NCI-H82 treated with DMSO at 0.1 percent for 48 hours (cell line): ENCODE results near the gene ACAP3.

Experiments used
- DNase-seq: peaks from one replicate; lab custom pipeline; 2025; ENCODE audit not compliant: unreplicated experiment; lab: John Stamatoyannopoulos, UW

The ACAP3 gene, protein sequence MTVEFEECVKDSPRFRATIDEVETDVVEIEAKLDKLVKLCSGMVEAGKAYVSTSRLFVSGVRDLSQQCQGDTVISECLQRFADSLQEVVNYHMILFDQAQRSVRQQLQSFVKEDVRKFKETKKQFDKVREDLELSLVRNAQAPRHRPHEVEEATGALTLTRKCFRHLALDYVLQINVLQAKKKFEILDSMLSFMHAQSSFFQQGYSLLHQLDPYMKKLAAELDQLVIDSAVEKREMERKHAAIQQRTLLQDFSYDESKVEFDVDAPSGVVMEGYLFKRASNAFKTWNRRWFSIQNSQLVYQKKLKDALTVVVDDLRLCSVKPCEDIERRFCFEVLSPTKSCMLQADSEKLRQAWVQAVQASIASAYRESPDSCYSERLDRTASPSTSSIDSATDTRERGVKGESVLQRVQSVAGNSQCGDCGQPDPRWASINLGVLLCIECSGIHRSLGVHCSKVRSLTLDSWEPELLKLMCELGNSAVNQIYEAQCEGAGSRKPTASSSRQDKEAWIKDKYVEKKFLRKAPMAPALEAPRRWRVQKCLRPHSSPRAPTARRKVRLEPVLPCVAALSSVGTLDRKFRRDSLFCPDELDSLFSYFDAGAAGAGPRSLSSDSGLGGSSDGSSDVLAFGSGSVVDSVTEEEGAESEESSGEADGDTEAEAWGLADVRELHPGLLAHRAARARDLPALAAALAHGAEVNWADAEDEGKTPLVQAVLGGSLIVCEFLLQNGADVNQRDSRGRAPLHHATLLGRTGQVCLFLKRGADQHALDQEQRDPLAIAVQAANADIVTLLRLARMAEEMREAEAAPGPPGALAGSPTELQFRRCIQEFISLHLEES

GRCh38 chr1:1307923-1308755 is at the start of gene ACAP3, which contains the start of gene PUSL1:
Gene ACAP3, minus strand, starts transcription at chr1:1307930. Its CDS starts 115 bp downstream, at chr1:1307815.
Gene PUSL1, plus strand, starts transcription at chr1:1308597. Its CDS starts 47 bp downstream, at chr1:1308644.
- DNase-seq: peak; percentile 73

DNA sequence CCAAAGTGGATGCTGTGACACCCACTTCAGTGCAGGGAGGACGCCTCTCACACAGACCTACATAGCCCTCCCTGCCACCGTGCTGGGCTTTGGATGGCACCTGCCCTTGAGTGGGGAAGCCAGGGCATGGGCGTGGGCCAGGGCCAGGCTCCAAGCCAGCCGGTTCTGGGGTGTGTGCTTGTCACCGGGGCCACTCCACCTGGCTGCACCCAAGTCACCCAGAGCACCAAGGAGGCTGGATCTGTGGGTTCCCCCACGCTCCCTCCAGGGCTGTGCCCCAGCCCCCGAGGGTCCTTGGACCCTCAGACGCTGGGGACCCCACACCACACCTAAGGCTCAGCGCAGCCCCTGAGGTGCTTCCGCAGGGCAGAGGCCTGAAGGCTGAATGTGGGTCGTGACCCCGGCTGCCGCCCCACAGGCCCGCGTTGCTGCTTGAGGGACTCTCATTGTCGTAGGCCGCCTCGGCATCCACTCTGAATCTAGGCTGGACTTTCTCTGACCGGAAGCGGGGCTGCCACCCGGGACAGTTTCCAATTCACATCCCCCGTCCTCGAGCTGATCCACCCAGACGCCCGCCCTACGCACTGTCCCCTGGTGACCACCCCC is 49.2 kb upstream of the ACAP3 start:
- DNase-seq: no peak

DNA sequence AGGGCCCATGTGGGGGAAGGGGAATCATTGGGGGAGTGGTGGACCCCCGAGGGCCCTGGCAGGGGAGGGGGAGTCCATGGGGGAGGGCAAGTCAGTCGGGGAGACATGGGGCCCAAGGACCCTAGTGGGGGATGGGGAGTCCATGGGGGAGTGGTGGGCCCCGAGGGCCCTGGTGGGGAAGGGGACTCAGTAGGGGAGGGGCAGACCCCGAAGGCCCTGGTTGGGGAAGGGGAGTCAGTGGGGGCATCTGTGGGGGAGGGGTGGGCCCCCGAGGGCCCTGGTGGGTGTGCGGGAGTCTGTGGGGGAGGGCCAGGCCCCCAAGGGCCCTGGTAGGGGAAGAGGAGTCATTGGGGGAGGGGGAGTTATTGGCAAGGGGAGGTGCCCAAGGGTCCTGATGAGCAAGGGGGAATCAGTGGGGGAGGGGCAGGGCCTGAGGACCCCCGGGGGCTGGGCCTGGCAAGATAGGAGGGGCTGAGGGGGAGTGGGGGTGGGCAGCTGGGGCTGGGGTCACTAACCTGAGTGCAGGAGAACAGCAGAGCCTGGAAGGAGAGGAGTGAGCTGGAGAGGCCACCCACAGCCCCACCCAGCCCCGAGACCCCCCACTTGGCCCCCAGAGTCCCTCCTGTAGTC is 48.6 kb upstream of the ACAP3 start:
- no peak for DNase-seq

GRCh38 chr1:1355416-1355815 is 47.7 kb upstream of the ACAP3 start:
- DNase-seq: no peak

GRCh38 chr1:1354271-1355247 is 46.8 kb upstream of the ACAP3 start:
- no peak for DNase-seq

- no peak for DNase-seq
Observed at GRCh38 chr1:1353389-1354151, 45.8 kb upstream of the ACAP3 start.

DNA sequence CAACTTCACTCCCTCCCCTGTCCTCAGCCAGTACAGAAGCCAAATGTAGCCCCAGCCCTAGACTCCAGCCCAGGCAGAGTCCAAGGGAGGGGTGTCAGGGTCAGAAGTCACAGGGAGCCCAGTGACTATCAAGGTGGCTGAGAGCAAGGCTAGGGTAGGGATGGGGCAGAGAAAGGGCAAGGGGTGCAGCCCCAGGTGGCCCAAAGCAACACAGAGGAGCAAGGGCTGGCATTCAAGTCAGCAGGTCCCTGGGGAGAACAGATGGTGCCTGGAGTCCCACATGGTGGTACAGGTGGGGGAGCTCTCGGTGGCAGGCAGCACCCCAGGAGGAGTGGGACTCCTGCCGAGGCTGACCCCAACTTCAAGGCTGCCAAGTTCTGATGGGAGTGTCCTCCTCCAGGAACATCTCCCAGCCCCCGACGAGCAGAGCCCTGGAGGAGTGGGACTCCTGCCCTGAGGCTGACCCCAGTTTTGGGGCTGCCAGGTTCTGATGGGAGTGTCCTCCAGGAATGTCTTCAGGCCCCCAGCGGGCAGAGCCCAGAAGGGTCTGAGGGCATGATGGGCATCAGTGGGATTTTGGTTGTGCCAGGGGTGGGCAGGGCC is 45.2 kb upstream of the ACAP3 start:
- peak; percentile 26 for DNase-seq

DNA sequence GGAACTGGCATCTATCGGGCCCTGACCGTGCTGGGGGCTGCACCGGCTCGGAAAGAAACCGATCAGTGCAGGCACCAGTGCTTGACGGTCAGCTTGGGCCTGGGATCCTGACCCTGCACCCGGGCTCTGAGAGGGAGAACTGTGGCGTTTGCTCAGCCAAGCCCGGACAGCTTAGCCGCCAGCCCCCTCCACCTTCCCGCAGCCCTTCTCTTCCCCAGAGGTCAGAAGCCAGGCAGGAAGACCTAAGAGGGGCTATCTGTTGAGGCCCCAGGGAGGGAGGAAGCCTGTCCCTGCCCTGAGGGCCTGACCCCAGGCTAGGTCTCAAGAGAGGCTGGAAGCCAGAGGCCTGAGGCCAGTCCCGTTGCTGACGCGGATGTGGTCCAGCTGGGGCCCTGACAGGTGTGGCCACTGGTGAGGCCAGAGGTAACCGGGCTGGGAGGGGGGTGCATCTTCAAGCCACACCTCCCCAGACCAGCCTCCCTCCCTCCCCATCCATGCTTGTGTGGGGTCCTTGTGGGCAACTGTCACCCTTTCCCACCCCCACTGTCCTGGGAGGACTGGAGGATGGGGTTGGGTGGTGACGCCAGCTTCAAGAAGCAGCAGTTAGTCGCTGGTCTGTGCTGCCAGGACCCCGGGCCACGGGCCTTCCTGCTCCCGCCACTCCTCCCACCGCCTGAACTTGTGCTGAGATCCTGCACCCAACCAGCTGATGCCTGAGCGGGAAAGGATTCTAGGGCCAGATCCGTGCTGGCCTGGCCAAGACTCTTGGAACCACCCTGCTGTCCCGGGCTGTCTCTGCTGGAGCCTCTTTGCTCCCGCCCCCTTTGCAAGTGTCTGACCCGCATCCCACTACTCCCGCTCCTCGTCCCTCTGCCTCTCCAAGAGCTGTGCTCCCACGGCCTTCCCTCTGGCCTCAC is 44.0 kb upstream of the ACAP3 start:
- no peak for DNase-seq

- DNase-seq: no peak
Observed at GRCh38 chr1:1349256-1350012, 41.7 kb upstream of the ACAP3 start, which contains the start of gene DVL1. Gene DVL1, minus strand, starts transcription at chr1:1349418. Its CDS starts 353 bp downstream, at chr1:1349065.

DNA sequence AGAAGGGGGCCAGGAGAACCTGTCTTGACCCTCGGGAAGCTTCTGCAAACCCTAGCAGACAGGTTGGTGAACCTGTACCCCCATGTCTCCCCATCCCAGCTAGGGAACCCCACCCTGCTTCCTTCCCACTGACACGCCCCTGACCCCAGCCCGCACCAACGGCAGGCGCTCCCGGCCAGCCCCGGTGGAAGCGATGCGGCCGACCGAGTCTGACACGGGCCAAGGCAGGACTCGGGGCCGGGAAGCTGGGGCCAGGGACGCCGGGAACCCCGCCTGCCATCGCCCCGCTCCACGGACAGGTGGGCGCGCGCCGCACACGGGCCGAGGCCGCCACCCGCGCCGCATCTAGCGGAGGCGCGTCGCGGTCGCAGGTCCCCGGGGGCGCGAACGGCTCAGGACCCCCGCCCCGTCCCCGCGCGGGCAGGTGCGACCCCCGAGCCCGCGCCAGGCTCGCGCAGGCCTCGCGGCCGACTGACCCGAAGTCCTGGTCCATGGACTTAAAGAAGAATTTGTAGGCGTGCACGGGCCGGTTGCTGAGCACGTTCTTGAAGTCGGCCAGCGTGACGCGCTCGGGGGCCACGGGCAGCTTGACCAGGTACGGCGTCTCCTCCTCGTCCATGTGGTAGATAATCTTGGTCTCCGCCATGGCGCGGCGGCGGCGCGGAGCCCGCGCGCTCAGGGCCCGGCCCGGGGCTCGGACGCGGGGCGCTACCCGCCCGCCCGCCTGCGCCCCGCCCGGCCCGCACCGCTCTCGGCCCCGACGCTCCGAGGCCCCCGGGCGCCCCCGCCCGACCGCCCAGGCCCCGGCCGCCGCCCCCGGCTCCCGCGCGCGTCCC is 40.9 kb upstream of the ACAP3 start:
- no peak for DNase-seq

GRCh38 chr1:1347663-1348419 is 40.1 kb upstream of the ACAP3 start:
- DNase-seq: no peak

GRCh38 chr1:1347026-1347595 is 39.4 kb upstream of the ACAP3 start:
- no peak for DNase-seq

- no peak for DNase-seq
Observed at GRCh38 chr1:1346501-1346890, 38.8 kb upstream of the ACAP3 start.

DNA sequence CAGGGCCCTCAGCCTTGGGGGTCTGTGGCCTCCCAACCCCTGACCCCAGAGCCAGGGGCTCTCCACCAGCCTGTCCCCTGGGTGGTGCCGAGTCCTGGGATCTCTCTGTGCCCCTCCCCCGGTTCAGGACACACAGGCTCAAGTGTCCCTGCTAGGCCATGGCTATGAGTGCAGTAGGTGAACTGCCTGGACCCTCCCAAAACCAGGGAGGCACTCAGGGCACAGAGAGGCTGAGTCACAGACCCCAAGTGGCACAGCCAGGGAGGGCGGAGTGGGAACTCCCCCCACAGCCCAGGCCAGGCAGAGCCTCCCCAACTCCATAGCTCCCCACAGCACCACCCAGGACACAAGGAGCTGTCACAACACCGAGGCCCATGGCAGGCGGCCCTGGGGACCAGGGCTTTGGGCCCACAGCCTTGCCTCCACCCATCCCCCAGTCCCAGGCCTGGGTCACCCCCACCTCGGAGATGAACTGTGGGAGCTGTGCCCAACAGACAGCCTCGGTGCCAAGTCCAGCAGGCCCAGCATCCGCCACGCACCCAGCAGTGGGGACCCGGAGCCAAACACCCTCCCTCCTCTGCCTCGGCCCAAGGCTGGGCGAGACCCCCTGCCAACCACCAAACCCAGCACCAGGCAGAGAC is 38.2 kb upstream of the ACAP3 start:
- DNase-seq: no peak
